ENCODE measurements around the gene EIF4B.

Gene EIF4B

GRCh38 chr12:53071591-53072551 lies 65.6 kb downstream of the EIF4B start:
- H2AFZ ChIP-seq (ENCODE audit: low read length) = no peak overlapping the region
- H3K4me1 ChIP-seq (ENCODE audit: insufficient read depth, low read length, severe bottlenecking) = peaks cover 5% of the 10 kb centered on the region
- no peak overlapping the region for H3K4me3 ChIP-seq (ENCODE audit: low read depth, low read length, poor library complexity, severe bottlenecking)
- TF ChIP-seq CTCF (IDR thresholded peaks at IDR 0.05; ENCODE audit: low read length) (no peak), EZH2 (IDR thresholded peaks at IDR 0.05; ENCODE audit: borderline replicate concordance, low read length) (no peak)
- no peaks in the 10 kb centered on the region for H3K9me2 ChIP-seq (ENCODE audit: low read depth, low read length)
- no peak overlapping the region for H3K9ac ChIP-seq (ENCODE audit: low read length)
- H3F3A ChIP-seq (ENCODE audit: insufficient read depth, low read length) = no peaks in the 10 kb centered on the region
- no peaks in the 10 kb centered on the region for H3K27me3 ChIP-seq (ENCODE audit: insufficient read depth, low read length)
- H3K27ac ChIP-seq (ENCODE audit: low read depth, low read length, poor library complexity, severe bottlenecking) = no peak overlapping the region
- no peaks in the 10 kb centered on the region for H3K9me3 ChIP-seq (ENCODE audit: low read length)
- no peaks in the 10 kb centered on the region for H3K79me2 ChIP-seq (ENCODE audit: insufficient read depth, low read length)
- H3K4me2 ChIP-seq (ENCODE audit: low read length) = no peak overlapping the region
- H4K20me1 ChIP-seq (ENCODE audit: insufficient read depth, low read length) = no peaks in the 10 kb centered on the region
- H3K36me3 ChIP-seq (ENCODE audit: insufficient read depth, low read length) = peaks cover 25% of the 10 kb centered on the region

- Histone ChIP-seq H3K9me2 (ENCODE audit: low read depth, low read length) (no peaks in the 10 kb centered on the region), H2AFZ (ENCODE audit: low read length) (no peak overlapping the region), H3K79me2 (ENCODE audit: insufficient read depth, low read length) (no peaks in the 10 kb centered on the region), H3F3A (ENCODE audit: insufficient read depth, low read length) (no peaks in the 10 kb centered on the region), H3K4me2 (ENCODE audit: low read length) (no peak overlapping the region), H3K36me3 (ENCODE audit: insufficient read depth, low read length) (peaks cover 25% of the 10 kb centered on the region), H3K27ac (ENCODE audit: low read depth, low read length, poor library complexity, severe bottlenecking) (no peak overlapping the region), H3K9me3 (ENCODE audit: low read length) (no peaks in the 10 kb centered on the region), H3K27me3 (ENCODE audit: insufficient read depth, low read length) (no peaks in the 10 kb centered on the region), H4K20me1 (ENCODE audit: insufficient read depth, low read length) (no peaks in the 10 kb centered on the region), H3K9ac (ENCODE audit: low read length) (no peak overlapping the region), H3K4me1 (ENCODE audit: insufficient read depth, low read length, severe bottlenecking) (peaks cover 14% of the 10 kb centered on the region), H3K4me3 (ENCODE audit: low read depth, low read length, poor library complexity, severe bottlenecking) (no peak overlapping the region)
- TF ChIP-seq EZH2 (IDR thresholded peaks at IDR 0.05; ENCODE audit: borderline replicate concordance, low read length) (no peak), CTCF (IDR thresholded peaks at IDR 0.05; ENCODE audit: low read length) (no peak)
Observed at GRCh38 chr12:53073881-53074280, 67.6 kb downstream of the EIF4B start.

GRCh38 chr12:53074283-53074998 lies 68.2 kb downstream of the EIF4B start:
- Histone ChIP-seq H3K4me1 (ENCODE audit: insufficient read depth, low read length, severe bottlenecking) (peaks cover 14% of the 10 kb centered on the region), H3F3A (ENCODE audit: insufficient read depth, low read length) (no peaks in the 10 kb centered on the region), H3K36me3 (ENCODE audit: insufficient read depth, low read length) (peaks cover 25% of the 10 kb centered on the region), H3K27me3 (ENCODE audit: insufficient read depth, low read length) (no peaks in the 10 kb centered on the region), H2AFZ (ENCODE audit: low read length) (no peak overlapping the region), H3K9me3 (ENCODE audit: low read length) (no peaks in the 10 kb centered on the region), H4K20me1 (ENCODE audit: insufficient read depth, low read length) (no peaks in the 10 kb centered on the region), H3K4me3 (ENCODE audit: low read depth, low read length, poor library complexity, severe bottlenecking) (no peak overlapping the region), H3K79me2 (ENCODE audit: insufficient read depth, low read length) (no peaks in the 10 kb centered on the region), H3K9me2 (ENCODE audit: low read depth, low read length) (no peaks in the 10 kb centered on the region), H3K9ac (ENCODE audit: low read length) (no peak overlapping the region), H3K27ac (ENCODE audit: low read depth, low read length, poor library complexity, severe bottlenecking) (no peak overlapping the region), H3K4me2 (ENCODE audit: low read length) (no peak overlapping the region)
- TF ChIP-seq CTCF (IDR thresholded peaks at IDR 0.05; ENCODE audit: low read length) = no peak
